ENCODE measurements around the gene TENM3.
"Not testable (repeated sequence)": the region's sequence is repeated elsewhere in the genome, so short reads cannot be mapped to it uniquely, and the experiment has no call there.

TENM3 gene

DNA sequence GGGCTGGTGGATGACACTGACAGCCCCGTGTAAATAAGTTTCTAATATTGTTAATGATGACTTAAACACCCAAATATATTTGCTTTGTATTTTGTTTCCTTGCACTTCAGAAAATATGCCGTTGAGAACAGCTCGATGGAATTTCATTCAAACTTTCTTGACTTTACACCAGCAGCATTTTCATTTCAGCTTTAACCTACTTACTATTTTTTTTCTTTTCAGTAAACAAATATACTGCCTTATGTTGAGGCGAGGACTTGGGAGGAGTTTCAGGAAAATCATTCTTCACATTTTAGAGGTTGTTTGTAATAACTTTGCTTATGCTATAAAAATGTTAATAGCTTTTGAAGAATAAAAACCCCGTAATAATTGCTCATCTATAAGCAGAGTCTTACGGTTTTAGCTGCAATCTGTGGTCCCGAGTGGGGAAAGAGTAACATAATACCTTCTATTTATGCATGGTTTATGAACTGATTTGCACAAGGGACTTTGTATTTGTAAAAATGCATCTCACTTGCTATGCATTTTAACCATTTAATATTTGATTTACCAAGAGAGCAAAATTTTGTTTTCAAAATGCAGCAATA is 14.1 kb upstream of the TENM3 start:
- DNase-seq (ENCODE audit: low spot score) = no peak

DNA sequence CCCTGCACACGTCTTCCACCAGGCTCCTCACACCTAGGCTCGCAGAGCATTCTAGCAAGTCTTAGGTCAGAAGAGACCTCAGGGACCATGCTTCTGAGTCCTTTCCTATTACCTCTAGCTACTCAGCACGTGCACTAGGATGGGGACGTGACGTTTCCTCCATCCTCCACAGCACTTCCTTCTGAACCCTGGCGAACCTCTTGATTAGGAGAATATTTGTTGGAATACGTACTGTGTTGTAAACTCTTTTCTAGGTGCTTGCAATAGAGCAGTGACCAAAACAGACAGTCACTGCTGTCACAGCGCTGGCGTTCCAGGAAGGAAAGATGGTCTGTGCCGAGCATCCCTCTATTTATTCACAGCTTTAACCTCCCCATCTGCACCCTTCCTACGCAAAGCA is 12.9 kb upstream of the TENM3 start:
- DNase-seq (ENCODE audit: low spot score) = no peak

DNA sequence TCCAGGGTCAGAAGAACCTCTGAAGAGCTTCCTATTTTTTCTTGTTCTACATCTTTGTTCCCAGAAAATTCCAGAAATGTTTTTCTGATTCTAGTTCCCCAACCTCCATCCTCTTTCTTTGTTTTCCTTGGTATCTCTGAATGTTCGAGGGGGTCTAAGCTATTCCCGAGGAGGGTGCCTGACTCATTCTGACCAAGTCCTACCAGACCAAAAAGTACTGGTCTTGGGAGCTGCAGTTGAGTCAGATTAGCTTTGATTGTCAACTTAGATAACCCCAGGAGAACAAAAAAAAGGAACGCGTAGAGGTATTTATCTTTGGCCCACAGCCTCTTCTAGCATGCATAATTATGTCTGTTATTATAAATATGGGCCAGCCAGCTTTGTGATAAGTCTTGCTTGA is 12.1 kb upstream of the TENM3 start:
- no peak for DNase-seq (ENCODE audit: low spot score)

- no peak for DNase-seq (ENCODE audit: low spot score)
These were observed 11.7 kb upstream of the TENM3 start for GRCh38 chr4:182231496-182231895.

DNA sequence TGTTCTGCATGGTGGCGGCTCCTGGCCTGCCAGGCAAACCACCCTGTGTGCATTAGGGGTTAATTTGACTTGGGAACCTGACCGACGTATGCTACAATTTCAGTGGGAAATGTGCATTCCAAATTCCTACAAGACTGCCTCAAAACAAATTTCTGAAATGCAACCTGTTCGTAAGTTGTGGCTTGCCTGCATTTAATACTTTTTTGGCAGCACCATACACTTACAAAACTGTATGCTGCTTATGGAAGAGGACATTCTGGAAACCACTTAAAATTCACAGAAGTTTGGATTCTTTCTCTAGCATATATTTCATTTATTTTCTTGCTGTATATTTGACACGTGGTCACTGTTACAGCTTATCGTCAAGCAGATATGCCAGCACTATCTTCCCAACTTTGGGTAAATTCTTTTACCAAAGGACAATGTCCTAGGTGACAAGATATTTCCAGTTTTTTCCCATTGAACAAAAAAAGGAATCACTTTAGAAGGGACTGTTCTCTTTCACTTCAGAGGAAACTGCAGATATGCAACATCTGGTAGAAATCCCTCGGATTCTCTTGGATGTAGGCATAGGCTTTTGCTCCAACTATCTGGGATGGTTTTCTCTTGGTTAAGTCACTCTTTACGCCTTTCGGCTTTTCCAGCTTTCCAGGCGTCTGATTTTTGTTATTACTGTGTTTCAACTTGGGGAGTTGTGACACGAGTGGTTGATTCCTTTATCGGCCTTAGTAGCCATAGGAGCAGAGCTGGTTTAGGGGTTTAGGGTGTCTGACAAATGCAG is 9.7 kb upstream of the TENM3 start:
- no peak for DNase-seq (ENCODE audit: low spot score)

DNA sequence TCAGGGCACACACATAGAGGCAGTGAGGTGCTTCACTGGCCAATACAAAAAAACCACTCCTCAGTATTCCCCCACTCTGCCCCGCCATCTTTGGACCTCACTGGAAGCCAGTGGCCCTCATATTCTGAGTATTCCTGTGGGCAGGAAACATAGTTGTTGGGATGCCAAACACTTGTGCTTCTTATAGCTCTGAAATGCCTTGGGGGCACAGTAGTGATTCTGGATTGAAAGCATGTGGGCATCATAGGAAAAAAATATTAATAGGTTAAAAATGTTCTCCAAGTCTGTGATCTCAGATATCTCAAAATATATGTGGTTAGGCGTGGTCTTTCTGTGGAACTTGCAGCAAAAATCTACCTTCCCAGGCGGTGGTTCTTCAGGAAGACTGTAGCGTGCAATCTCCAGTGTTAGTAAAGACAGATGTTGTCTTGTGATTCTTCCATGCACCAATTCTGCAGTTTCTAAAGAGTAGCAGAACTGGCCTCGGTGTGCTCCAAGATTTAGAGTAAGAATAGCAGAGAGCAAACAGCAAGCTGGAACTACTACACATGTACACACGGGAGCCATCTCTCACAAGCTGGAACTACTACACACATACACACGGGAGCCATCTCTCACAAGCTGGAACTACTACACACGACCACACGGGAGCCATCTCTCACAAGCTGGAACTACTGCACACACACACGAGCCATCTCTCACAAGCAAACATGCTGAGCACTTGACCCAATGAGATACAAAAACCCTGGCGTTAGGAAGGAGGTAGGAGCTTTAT is 8.0 kb upstream of the TENM3 start:
- DNase-seq (ENCODE audit: low spot score) = no peak

DNA sequence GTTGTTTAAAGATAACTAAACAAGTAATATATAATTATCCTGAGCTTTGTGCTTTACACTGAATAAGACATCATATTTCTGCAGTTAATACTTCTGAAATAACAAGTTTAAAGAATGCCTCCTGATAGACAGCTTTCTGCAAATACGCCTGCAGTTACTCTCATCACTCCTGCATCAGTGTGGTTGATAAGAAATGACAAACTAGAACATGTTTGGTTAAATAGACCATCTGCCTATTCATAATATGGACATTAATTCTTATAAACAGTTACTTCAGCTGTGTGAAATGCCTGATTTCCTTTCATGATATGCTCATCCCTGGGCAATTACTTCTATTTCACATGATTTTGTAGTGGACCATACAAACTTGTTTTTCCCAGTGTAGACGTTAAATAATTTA is 7.0 kb upstream of the TENM3 start:
- DNase-seq (ENCODE audit: low spot score) = no peak

- not testable (repeated sequence) for DNase-seq (ENCODE audit: low spot score)
These were observed 6.2 kb upstream of the TENM3 start for GRCh38 chr4:182237010-182237409.

DNA sequence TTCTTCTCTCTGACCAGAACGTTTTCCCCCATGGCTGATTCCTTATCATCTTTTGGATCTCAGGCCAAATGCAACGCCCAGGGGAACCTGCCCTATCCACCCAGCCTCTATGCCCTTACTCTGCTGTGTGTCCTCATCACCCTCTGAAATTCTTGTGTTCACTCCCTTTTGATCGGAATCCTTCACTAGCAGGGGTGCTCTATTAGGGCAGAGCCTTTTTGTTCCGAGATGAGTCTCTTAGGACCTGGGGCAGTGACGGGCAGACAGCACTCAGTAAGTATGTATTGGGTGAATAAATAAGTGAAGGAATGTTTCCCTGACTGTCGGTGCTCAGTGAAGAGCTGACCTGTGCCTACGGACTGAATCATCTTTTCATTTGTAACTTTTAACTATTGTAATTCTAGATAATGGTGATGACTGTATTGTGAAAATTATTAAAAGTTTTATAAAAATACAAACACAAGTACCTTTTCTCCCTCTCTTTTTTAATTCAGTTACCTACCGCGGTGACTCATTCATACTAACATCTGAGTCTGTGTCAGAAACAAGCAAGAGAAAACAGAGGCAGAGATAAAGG is 4.8 kb upstream of the TENM3 start:
- no peak for DNase-seq (ENCODE audit: low spot score)

GRCh38 chr4:182240161-182241130 is 2.8 kb upstream of the TENM3 start:
- DNase-seq (ENCODE audit: low spot score) = no peak

DNA sequence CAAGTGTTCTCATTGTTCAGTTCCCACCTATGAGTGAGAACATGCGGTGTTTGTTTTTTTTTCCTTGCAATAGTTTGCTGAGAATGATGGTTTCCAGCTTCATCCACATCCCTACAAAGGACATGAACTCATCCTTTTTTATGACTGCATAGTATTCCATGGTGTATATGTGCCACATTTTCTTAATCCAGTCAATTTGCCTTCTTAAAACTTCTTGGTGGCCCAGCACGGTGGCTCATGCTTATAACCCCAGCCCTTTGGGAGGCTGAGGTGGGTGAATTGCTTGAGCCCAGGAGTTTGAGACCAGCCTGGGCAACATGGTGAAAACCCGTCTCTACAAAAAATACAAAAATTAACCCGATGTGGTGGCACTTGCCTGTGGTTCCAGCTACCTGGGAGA is 942 bp upstream of the TENM3 start:
- DNase-seq (ENCODE audit: low spot score) = not testable (repeated sequence)

GRCh38 chr4:182242787-182243186 is 415 bp upstream of the TENM3 start:
- no peak for DNase-seq (ENCODE audit: low spot score)

GRCh38 chr4:182245041-182245440 is 1.8 kb downstream of the TENM3 start:
- no peak for DNase-seq (ENCODE audit: low spot score)

DNA sequence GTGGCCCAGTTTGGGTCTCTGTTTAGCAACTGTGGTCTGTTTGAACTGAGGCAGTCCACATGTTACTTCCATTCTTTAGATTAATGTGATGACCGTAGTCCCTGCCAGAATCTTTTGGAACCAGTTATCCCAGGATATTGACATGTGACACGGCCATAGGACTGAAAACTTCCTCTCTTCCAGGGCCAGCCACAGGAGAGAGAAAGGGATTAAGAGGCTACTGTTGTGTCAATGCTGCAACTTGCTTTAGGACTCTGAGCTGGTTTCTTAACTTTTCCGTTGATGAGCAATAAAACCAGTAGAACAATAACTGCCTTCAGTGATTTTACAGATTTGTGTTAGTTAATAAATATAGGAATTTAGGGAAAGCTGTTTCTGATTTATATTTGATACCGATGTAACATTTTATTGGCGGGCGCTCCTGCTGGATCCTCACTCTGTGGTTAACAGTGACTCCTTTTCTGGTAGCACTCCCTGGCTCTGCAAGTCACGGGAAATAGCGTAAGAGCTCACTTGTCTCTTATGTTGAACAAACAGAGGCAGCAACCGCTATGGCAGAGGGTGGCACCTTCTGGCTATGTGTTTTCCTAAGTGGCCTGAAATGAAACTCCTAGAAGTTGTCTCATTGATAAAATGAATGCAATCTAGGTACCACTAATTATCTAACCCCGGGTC is 2.5 kb downstream of the TENM3 start:
- DNase-seq (ENCODE audit: low spot score) = no peak

- no peak for DNase-seq (ENCODE audit: low spot score)
These were observed 3.4 kb downstream of the TENM3 start for GRCh38 chr4:182246401-182247205.

- no peak for DNase-seq (ENCODE audit: low spot score)
These were observed 5.1 kb downstream of the TENM3 start for GRCh38 chr4:182248295-182248694.

- no peak for DNase-seq (ENCODE audit: low spot score)
These were observed 7.2 kb downstream of the TENM3 start for GRCh38 chr4:182250446-182250845.

DNA sequence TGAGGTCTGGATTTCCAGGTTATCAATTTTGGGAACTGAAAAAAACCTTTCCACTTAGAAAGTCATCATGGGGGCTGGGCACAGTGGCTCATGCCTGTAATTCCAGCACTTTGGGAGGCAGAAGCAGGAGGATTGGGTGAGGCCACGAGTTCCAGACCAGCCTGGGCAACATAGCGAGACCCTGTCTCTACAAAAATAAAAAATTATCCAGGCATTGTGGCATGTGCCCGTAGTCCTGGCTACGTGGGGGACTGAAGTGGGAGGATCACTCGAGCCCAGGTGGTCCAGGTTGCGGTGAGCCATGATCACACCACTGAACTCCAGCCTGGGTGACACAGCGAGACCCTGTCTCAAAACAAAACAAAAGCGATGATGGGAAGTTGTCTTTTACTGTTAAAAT is 7.9 kb downstream of the TENM3 start:
- no peak for DNase-seq (ENCODE audit: low spot score)

DNA sequence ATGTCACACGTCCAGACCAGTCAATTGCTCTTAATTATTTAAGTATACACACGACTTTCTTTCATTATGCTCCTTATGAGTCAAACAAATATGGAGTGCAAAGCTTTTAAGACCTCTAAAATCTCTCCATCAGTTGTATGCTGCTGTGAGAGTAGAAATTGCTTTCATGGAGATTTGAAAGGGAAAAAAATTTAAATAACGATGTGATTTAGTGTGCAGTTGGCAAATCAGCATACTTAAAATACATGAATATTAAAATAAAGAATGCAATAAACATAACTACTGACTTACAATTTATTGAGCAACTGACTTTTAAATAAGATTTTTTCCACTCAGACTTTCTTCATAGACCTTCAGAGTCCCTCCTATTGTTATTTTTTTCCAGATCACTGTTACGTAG is 9.0 kb downstream of the TENM3 start:
- DNase-seq (ENCODE audit: low spot score) = no peak

Data from NAMALWA (cell line).